ENCODE data around the gene GAB1.

Gene GAB1

DNA sequence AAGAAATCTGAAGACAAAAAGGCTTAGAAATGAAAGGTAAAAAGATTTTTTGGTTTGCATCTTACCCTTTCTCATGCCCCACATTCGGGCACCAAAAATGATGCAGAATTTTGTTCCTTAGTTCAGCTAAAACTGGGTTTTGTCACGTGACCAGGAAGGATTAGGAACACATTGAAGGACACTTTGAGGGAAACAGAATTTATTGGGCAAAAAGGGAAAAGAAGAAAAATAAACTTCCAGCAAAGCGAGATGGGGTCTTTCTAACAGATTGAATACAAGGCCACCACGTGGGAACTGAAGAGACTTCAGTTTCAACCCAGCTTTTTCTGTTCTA lies 95.5 kb downstream of the GAB1 start:
- H3K36me3 ChIP-seq (ENCODE audit: control insufficient read depth in 1 of 2, insufficient read depth in 2 of 2, low read length in 2 of 2) = peaks cover 7 to 10% of the 10 kb centered on the region in 2 donors
- no peak overlapping the region for H3K9ac ChIP-seq (ENCODE audit: low read depth in 1 of 2, low read length in 2 of 2)
- H3K9me3 ChIP-seq (ENCODE audit: control insufficient read depth in 1 of 2, low read length in 2 of 2) = peaks cover 4 to 9% of the 10 kb centered on the region in 2 donors
- H3K4me1 ChIP-seq (ENCODE audit: control insufficient read depth in 1 of 2, insufficient read depth in 2 of 2, low read length in 2 of 2) = no peaks in the 10 kb centered on the region
- no peak overlapping the region for H3K4me3 ChIP-seq (ENCODE audit: low read depth in 1 of 2, low read length in 2 of 2)
- H3K27ac ChIP-seq (ENCODE audit: low read depth, low read length) = no peak overlapping the region
- no peaks in the 10 kb centered on the region for H3K27me3 ChIP-seq (ENCODE audit: control insufficient read depth in 1 of 2, insufficient read depth in 2 of 2, low read length in 2 of 2)

DNA sequence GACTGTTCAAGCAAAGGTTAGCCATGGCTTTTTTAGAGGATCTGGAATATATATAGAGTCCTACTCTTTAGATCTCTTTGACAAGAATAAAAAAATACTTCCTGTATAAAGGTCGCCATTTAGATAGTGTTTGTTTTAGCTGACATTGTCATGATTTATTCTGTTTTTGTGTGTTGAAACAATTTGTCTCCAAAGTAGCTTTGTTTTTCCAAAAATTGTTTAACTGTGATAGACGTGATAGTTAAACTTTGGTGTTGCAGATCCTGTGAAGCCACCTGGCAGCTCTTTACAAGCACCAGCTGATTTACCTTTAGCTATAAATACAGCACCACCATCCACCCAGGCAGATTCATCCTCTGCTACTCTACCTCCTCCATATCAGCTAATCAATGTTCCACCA lies 96.6 kb downstream of the GAB1 start:
- no peak overlapping the region for H3K27ac ChIP-seq (ENCODE audit: low read depth, low read length)
- no peaks in the 10 kb centered on the region for H3K4me1 ChIP-seq (ENCODE audit: control insufficient read depth in 1 of 2, insufficient read depth in 2 of 2, low read length in 2 of 2)
- H3K4me3 ChIP-seq (ENCODE audit: low read depth in 1 of 2, low read length in 2 of 2) = no peak overlapping the region
- H3K9me3 ChIP-seq (ENCODE audit: control insufficient read depth in 1 of 2, low read length in 2 of 2) = peaks cover 4 to 9% of the 10 kb centered on the region in 2 donors
- peaks cover 10% of the 10 kb centered on the region in 2 donors for H3K36me3 ChIP-seq (ENCODE audit: control insufficient read depth in 1 of 2, insufficient read depth in 2 of 2, low read length in 2 of 2)
- no peaks in the 10 kb centered on the region for H3K27me3 ChIP-seq (ENCODE audit: control insufficient read depth in 1 of 2, insufficient read depth in 2 of 2, low read length in 2 of 2)
- H3K9ac ChIP-seq (ENCODE audit: low read depth in 1 of 2, low read length in 2 of 2) = no peak overlapping the region

DNA sequence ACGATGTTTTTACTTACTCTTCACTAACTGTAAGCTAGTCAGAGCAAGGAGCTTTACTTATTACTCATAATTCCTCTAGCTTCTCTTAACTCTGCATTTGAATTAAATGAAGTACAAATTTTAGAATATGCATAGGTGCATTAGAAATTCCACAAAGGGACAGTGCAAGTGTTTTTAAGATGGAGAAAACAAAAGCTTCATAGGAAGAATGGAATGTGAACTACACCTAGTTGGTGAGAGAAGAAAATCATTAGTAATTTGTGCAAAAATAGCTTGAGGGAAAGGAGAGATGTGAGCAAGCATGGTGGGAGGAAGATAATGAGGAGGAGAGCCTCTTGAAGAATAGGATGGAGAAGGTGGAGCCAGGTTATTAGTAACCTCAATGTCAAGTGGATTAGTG lies 99.3 kb downstream of the GAB1 start:
- no peaks in the 10 kb centered on the region for H3K9me3 ChIP-seq (ENCODE audit: control insufficient read depth in 1 of 2, low read length in 2 of 2)
- H3K4me3 ChIP-seq (ENCODE audit: low read depth in 1 of 2, low read length in 2 of 2) = no peak overlapping the region
- no peaks in the 10 kb centered on the region for H3K4me1 ChIP-seq (ENCODE audit: control insufficient read depth in 1 of 2, insufficient read depth in 2 of 2, low read length in 2 of 2)
- H3K36me3 ChIP-seq (ENCODE audit: control insufficient read depth in 1 of 2, insufficient read depth in 2 of 2, low read length in 2 of 2) = peaks cover 19 to 31% of the 10 kb centered on the region in 2 donors
- no peaks in the 10 kb centered on the region for H3K27me3 ChIP-seq (ENCODE audit: control insufficient read depth in 1 of 2, insufficient read depth in 2 of 2, low read length in 2 of 2)
- no peak overlapping the region for H3K9ac ChIP-seq (ENCODE audit: low read depth in 1 of 2, low read length in 2 of 2)
- H3K27ac ChIP-seq (ENCODE audit: low read depth, low read length) = no peak overlapping the region

DNA sequence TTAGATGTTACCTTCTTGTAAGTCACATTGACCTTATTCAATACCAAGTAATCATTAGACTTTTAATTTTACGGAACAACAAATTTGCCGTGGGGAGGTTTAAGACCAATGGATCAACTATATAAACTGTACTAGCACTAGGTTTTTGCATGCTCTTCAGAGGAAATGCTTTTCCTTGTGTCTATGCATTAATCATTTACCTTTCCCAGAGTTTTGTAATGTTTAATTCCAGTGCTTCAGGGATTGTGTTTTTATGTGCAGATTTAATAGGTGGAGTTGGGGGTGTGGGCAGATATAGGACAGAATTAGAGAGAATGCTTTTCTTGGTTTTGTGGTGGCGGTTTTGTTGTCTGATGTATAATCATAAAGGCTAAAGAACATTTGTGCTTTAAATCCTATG lies 100.8 kb downstream of the GAB1 start:
- no peaks in the 10 kb centered on the region for H3K9me3 ChIP-seq (ENCODE audit: control insufficient read depth in 1 of 2, low read length in 2 of 2)
- no peak overlapping the region for H3K9ac ChIP-seq (ENCODE audit: low read depth in 1 of 2, low read length in 2 of 2)
- H3K27ac ChIP-seq (ENCODE audit: low read depth, low read length) = no peak overlapping the region
- no peaks in the 10 kb centered on the region for H3K27me3 ChIP-seq (ENCODE audit: control insufficient read depth in 1 of 2, insufficient read depth in 2 of 2, low read length in 2 of 2)
- peaks cover 19 to 27% of the 10 kb centered on the region in 2 donors for H3K36me3 ChIP-seq (ENCODE audit: control insufficient read depth in 1 of 2, insufficient read depth in 2 of 2, low read length in 2 of 2)
- H3K4me1 ChIP-seq (ENCODE audit: control insufficient read depth in 1 of 2, insufficient read depth in 2 of 2, low read length in 2 of 2) = no peaks in the 10 kb centered on the region
- no peak overlapping the region for H3K4me3 ChIP-seq (ENCODE audit: low read depth in 1 of 2, low read length in 2 of 2)

DNA sequence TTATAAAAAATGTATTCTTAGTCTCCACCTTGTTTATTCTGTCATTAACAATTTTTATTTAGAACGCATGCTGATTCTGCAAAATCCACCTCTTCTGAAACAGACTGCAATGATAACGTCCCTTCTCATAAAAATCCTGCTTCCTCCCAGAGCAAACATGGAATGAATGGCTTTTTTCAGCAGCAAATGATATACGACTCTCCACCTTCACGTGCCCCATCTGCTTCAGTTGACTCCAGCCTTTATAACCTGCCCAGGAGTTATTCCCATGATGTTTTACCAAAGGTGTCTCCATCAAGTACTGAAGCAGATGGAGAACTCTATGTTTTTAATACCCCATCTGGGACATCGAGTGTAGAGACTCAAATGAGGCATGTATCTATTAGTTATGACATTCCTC lies 101.3 kb downstream of the GAB1 start:
- no peaks in the 10 kb centered on the region for H3K9me3 ChIP-seq (ENCODE audit: control insufficient read depth in 1 of 2, low read length in 2 of 2)
- H3K27ac ChIP-seq (ENCODE audit: low read depth, low read length) = no peak overlapping the region
- no peaks in the 10 kb centered on the region for H3K27me3 ChIP-seq (ENCODE audit: control insufficient read depth in 1 of 2, insufficient read depth in 2 of 2, low read length in 2 of 2)
- H3K4me1 ChIP-seq (ENCODE audit: control insufficient read depth in 1 of 2, insufficient read depth in 2 of 2, low read length in 2 of 2) = no peaks in the 10 kb centered on the region
- H3K36me3 ChIP-seq (ENCODE audit: control insufficient read depth in 1 of 2, insufficient read depth in 2 of 2, low read length in 2 of 2) = peaks cover 19 to 27% of the 10 kb centered on the region in 2 donors
- H3K9ac ChIP-seq (ENCODE audit: low read depth in 1 of 2, low read length in 2 of 2) = no peak overlapping the region
- H3K4me3 ChIP-seq (ENCODE audit: low read depth in 1 of 2, low read length in 2 of 2) = no peak overlapping the region

DNA sequence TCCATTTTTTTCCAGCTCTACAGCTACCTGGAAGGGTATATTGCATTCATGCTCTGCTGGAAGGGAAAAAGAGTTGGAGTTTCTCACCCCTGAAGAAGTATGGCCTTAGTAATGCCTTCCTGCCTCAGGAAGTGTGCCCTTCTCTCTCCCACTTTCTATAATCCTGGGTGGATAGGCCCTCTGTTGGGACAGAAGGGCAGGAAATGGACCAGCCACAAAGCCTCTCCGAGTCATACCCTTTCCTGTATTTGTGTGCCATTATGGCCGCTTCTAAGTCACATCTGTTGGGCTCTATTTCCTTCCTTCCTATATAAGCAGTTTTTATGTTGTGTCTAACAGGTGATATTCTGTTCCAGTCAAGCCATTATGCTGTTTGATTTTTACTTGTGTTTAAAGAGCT lies 102.0 kb downstream of the GAB1 start:
- H3K36me3 ChIP-seq (ENCODE audit: control insufficient read depth in 1 of 2, insufficient read depth in 2 of 2, low read length in 2 of 2) = peaks cover 16 to 27% of the 10 kb centered on the region in 2 donors
- no peaks in the 10 kb centered on the region for H3K9me3 ChIP-seq (ENCODE audit: control insufficient read depth in 1 of 2, low read length in 2 of 2)
- H3K9ac ChIP-seq (ENCODE audit: low read depth in 1 of 2, low read length in 2 of 2) = no peak overlapping the region
- no peaks in the 10 kb centered on the region for H3K27me3 ChIP-seq (ENCODE audit: control insufficient read depth in 1 of 2, insufficient read depth in 2 of 2, low read length in 2 of 2)
- no peak overlapping the region for H3K27ac ChIP-seq (ENCODE audit: low read depth, low read length)
- H3K4me3 ChIP-seq (ENCODE audit: low read depth in 1 of 2, low read length in 2 of 2) = no peak overlapping the region
- H3K4me1 ChIP-seq (ENCODE audit: control insufficient read depth in 1 of 2, insufficient read depth in 2 of 2, low read length in 2 of 2) = no peaks in the 10 kb centered on the region

DNA sequence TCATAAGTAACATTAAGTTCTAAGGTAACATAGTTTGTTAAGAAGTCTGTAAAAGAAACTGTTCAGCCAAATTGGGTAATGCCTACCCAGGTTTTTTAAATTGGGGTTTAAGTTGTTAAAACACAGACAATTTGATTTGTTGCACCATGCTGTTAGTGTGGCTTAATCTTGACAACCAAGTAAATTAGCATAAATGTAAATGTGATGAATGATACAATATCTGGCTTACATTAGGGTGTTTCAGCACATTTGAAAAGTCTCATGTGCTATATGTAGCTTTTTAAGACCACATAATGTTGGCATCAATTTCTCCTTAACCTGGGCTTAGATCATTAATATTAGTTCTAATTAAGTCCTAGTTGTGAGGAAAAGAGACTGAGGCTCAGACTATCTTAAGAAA lies 104.4 kb downstream of the GAB1 start:
- Histone ChIP-seq H3K9ac (ENCODE audit: low read depth in 1 of 2, low read length in 2 of 2) (no peak overlapping the region), H3K4me1 (ENCODE audit: control insufficient read depth in 1 of 2, insufficient read depth in 2 of 2, low read length in 2 of 2) (no peaks in the 10 kb centered on the region), H3K27ac (ENCODE audit: low read depth, low read length) (no peak overlapping the region), H3K4me3 (ENCODE audit: low read depth in 1 of 2, low read length in 2 of 2) (no peak overlapping the region), H3K36me3 (ENCODE audit: control insufficient read depth in 1 of 2, insufficient read depth in 2 of 2, low read length in 2 of 2) (peaks cover 13 to 30% of the 10 kb centered on the region in 2 donors), H3K27me3 (ENCODE audit: control insufficient read depth in 1 of 2, insufficient read depth in 2 of 2, low read length in 2 of 2) (no peaks in the 10 kb centered on the region), H3K9me3 (ENCODE audit: control insufficient read depth in 1 of 2, low read length in 2 of 2) (no peaks in the 10 kb centered on the region)

DNA sequence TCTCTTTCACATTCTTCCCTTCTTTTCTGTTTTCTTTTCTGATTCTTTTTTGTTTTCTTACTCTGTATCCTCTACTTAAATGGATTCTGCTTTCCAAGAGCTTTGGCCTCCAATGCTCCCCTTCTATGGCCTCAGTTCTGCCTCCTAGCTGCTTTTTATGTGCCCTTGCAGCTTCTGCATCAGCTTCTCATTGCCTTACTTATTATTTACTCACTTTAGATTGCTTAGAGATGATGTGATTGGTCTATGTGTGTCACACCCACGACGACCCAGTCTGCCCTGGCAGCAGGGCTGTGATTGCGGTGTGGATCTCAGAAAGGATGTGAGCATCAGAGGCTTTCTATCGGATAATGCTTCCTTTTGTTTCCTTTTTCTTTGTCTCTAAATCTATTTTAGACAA lies 105.0 kb downstream of the GAB1 start:
- H3K27ac ChIP-seq (ENCODE audit: low read depth, low read length) = no peak overlapping the region
- no peaks in the 10 kb centered on the region for H3K27me3 ChIP-seq (ENCODE audit: control insufficient read depth in 1 of 2, insufficient read depth in 2 of 2, low read length in 2 of 2)
- H3K9ac ChIP-seq (ENCODE audit: low read depth in 1 of 2, low read length in 2 of 2) = no peak overlapping the region
- H3K36me3 ChIP-seq (ENCODE audit: control insufficient read depth in 1 of 2, insufficient read depth in 2 of 2, low read length in 2 of 2) = peaks cover 13 to 29% of the 10 kb centered on the region in 2 donors
- H3K9me3 ChIP-seq (ENCODE audit: control insufficient read depth in 1 of 2, low read length in 2 of 2) = no peaks in the 10 kb centered on the region
- H3K4me3 ChIP-seq (ENCODE audit: low read depth in 1 of 2, low read length in 2 of 2) = no peak overlapping the region
- no peaks in the 10 kb centered on the region for H3K4me1 ChIP-seq (ENCODE audit: control insufficient read depth in 1 of 2, insufficient read depth in 2 of 2, low read length in 2 of 2)

DNA sequence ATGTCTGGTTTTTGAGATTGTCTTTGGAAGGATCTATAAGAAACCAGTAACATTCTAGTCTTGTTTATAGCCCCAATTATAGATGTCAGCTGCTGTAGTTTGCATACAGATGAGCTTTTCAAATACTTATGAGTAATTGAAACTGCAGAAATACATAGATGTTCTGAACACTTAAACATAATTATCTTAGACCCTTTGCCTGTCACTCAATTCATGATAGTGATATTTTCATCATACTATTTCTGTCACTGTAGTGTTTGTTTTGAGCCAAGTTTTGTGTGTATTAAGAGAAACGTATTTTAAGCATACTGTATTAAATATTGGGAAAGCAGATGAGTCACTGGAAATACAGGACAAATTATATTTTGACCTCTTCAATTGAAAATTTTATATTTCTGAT lies 107.1 kb downstream of the GAB1 start:
- Histone ChIP-seq H3K9me3 (ENCODE audit: control insufficient read depth in 1 of 2, low read length in 2 of 2) (no peaks in the 10 kb centered on the region), H3K4me1 (ENCODE audit: control insufficient read depth in 1 of 2, insufficient read depth in 2 of 2, low read length in 2 of 2) (no peaks in the 10 kb centered on the region), H3K9ac (ENCODE audit: low read depth in 1 of 2, low read length in 2 of 2) (no peak overlapping the region), H3K36me3 (ENCODE audit: control insufficient read depth in 1 of 2, insufficient read depth in 2 of 2, low read length in 2 of 2) (peaks cover 8 to 18% of the 10 kb centered on the region in 2 donors), H3K4me3 (ENCODE audit: low read depth in 1 of 2, low read length in 2 of 2) (no peak overlapping the region), H3K27me3 (ENCODE audit: control insufficient read depth in 1 of 2, insufficient read depth in 2 of 2, low read length in 2 of 2) (no peaks in the 10 kb centered on the region), H3K27ac (ENCODE audit: low read depth, low read length) (no peak overlapping the region)

DNA sequence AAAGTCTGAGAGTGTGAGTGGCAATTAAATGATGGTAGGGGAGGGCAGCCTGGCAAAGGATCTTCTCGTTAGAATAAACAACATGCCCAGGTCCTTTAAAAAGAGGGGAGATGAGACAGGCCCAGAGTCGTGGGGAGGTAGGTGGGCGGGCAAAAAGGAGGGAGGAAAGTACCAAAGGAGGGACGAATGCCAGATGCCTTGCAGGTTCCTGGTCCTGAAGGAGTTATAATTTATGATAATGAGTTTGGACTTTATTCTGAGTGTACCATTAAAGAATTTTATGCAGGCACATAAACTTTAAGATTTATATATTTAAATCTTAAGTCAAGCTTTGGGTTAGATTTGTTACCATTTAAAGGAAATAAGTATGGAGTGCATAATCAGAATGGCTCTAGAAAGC lies 114.5 kb downstream of the GAB1 start:
- Histone ChIP-seq H3K4me3 (ENCODE audit: low read depth in 1 of 2, low read length in 2 of 2) (no peak overlapping the region), H3K4me1 (ENCODE audit: control insufficient read depth in 1 of 2, insufficient read depth in 2 of 2, low read length in 2 of 2) (no peaks in the 10 kb centered on the region), H3K27me3 (ENCODE audit: control insufficient read depth in 1 of 2, insufficient read depth in 2 of 2, low read length in 2 of 2) (no peaks in the 10 kb centered on the region), H3K9me3 (ENCODE audit: control insufficient read depth in 1 of 2, low read length in 2 of 2) (no peaks in the 10 kb centered on the region), H3K9ac (ENCODE audit: low read depth in 1 of 2, low read length in 2 of 2) (no peak overlapping the region), H3K27ac (ENCODE audit: low read depth, low read length) (no peak overlapping the region), H3K36me3 (ENCODE audit: control insufficient read depth in 1 of 2, insufficient read depth in 2 of 2, low read length in 2 of 2) (peaks cover 5 to 9% of the 10 kb centered on the region in 2 donors)

DNA sequence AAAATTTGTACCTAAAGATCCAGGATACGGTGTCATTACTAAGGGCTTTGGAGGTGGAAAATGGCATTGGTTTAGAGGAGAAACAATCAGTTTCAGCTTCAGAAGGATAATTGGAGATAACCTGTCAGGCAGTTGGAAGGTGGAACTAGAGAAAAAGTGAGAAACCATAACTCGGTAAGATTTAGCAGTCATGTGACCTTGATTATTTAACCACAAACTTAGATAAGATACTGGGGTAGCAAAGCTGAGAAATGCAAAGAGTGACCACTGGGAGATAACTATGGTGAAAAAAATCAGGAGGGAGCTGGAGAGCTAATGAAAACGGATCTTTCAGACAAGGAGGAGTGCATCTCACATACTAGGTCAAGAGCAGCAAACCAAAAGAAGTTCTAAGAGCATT lies 118.5 kb downstream of the GAB1 start:
- Histone ChIP-seq H3K4me1 (ENCODE audit: control insufficient read depth in 1 of 2, insufficient read depth in 2 of 2, low read length in 2 of 2) (no peaks in the 10 kb centered on the region), H3K27me3 (ENCODE audit: control insufficient read depth in 1 of 2, insufficient read depth in 2 of 2, low read length in 2 of 2) (no peaks in the 10 kb centered on the region), H3K9me3 (ENCODE audit: control insufficient read depth in 1 of 2, low read length in 2 of 2) (no peaks in the 10 kb centered on the region), H3K27ac (ENCODE audit: low read depth, low read length) (no peak overlapping the region), H3K36me3 (ENCODE audit: control insufficient read depth in 1 of 2, insufficient read depth in 2 of 2, low read length in 2 of 2) (peaks cover 5 to 10% of the 10 kb centered on the region in 2 donors), H3K9ac (ENCODE audit: low read depth in 1 of 2, low read length in 2 of 2) (no peak overlapping the region), H3K4me3 (ENCODE audit: low read depth in 1 of 2, low read length in 2 of 2) (no peak overlapping the region)
